ENCODE measurements around the gene POLR3GL.
A peak's percentile ranks its signal among the peaks of the same experiment; 100 is the strongest.

The POLR3GL gene

DNA sequence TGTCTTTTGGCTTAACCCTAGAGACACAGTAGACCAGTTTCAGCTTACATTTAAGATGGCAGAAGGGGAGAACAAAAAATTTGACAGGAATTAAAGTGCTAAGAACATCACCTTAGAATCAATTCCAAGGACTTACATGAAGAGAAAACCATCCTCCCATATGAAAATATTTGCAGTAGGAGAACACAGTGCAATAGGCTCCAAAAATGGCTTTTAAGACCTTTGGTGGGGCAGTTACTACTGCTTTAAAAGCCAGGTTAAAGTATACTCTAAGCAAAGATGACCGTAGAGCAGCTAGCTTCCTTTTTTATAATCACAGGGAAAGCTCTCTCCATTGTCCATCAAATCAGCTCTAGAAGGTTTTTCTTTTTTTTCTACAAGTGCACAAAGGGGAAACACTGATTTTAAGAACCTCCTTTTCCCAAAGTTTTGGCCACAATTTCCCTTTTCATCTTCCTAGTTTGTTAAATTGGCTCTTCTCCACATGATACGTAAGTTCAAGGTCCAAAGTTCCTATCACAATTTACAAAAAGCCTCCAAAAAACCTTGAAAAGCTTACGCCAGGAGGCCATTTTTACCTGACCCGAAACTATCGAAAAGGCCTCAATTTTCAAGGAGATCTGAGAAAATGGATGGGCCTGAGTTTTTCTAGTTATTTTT, 28.6 kb downstream of the POLR3GL start:
- DNase-seq (ENCODE audit: low read depth), result no peak

- DNase-seq (ENCODE audit: low read depth), result no peak
These were observed 29.3 kb downstream of the POLR3GL start for GRCh38 chr1:145993618-145994390.

DNA sequence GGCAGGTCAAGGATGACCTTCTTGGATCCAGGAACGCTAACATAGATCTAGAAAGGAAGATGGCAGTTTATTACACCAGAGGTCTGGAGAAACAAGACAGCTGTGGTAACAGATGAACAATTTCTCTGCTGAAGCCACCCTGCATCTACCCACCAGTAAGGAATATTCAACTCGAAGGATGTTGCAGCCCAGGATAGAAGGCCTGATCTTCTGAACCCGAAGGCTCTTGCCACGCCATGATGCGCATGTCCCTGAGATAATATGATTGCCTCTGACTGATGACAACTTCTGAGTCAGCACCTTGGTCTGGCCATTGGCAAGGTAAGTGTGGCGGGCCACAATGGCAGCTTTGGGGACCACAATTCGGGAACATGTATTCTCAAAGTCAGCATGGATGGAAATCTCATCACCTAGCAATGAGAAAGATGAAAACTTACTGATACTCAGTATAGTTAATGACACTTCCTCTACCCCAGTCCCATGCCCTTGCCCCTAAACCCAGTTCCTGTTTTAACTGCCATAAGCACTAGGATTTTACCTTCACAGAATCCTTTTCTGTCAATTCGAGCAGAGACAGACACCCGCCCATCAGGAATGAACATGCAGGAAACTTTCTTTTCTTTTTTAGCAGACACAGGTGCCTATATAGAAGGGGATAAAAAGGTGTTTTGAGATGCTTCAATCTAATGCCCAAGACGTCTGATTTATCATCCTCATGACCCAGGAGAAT, 30.1 kb downstream of the POLR3GL start:
- DNase-seq (ENCODE audit: low read depth), result peak; percentile 45

DNA sequence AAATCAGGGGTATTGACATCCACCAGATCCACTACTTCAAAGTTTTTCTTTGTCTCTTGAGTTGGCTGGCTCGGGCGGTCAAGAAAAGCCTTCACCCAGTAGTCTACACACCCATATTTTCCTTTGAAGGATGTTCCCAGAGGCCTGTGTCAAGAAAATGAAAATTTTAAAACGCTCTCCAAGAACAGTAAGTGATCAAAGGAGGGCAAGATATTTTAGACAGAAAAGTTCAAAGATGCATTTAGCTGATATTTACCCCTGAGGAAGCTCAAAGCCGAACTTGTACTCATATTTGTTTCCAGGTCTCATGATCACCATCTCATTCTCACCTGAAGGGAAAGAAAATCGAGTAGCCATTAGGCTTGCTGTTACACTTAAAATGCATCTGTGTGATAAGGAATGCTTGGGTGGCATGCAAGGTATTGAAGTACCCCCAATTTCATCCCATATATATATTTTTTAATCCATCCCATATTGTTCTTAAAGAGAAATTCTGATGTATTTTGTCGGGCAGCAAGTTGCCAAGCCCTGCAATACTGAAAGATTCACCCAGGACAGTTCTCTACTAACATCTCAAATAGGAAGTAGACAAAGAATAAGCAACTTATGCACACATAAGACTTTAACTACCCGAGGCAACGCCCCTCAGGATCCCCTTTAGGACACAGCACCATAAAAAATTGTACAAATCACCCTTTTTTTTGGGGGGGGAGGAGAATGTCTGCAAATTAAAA, 30.8 kb downstream of the POLR3GL start:
- no peak for DNase-seq (ENCODE audit: low read depth)

- no peak for DNase-seq (ENCODE audit: low read depth)
These were observed 31.5 kb downstream of the POLR3GL start for GRCh38 chr1:145995964-145996432.

DNA sequence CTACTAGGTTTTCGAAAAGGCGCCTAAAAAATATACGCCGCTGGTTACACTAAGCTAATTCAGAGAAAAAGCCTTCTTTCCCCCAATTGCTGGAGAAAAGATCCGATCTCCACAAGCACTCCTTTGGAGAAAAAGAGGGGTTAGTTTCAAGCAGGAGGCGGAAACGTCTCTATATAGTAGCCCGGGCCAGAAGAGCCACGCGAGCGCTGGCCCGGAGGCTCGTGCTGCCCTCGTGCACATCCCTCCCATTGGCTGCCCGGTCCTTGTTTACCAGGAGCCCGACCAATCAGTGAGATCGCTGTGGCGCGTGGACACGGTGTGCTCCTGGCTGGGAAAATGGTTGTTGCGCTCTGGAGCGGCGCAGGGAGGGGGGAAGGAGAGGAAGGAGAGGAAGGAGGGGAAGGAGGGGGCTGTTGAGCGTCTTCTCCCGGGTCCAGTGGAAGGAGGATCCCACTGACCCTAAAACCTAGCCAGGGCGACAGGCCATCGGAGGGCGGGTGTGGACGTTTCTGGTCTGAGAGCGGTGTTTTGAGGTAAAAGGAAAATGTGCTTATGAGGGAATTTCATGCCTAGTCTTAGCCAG, 32.0 kb downstream of the POLR3GL start, which contains the start of gene TXNIP:
Gene TXNIP, minus strand, starts transcription at position 147 of the 583 bp plus-strand sequence. CDS start 313 bp downstream, outside the sequence.
- peak; percentile 90 for DNase-seq (ENCODE audit: low read depth)

GRCh38 chr1:145997016-145997717, 32.7 kb downstream of the POLR3GL start:
- DNase-seq (ENCODE audit: low read depth), result no peak

GRCh38 chr1:145997718-145998023, 33.2 kb downstream of the POLR3GL start:
- DNase-seq (ENCODE audit: low read depth), result no peak

DNA sequence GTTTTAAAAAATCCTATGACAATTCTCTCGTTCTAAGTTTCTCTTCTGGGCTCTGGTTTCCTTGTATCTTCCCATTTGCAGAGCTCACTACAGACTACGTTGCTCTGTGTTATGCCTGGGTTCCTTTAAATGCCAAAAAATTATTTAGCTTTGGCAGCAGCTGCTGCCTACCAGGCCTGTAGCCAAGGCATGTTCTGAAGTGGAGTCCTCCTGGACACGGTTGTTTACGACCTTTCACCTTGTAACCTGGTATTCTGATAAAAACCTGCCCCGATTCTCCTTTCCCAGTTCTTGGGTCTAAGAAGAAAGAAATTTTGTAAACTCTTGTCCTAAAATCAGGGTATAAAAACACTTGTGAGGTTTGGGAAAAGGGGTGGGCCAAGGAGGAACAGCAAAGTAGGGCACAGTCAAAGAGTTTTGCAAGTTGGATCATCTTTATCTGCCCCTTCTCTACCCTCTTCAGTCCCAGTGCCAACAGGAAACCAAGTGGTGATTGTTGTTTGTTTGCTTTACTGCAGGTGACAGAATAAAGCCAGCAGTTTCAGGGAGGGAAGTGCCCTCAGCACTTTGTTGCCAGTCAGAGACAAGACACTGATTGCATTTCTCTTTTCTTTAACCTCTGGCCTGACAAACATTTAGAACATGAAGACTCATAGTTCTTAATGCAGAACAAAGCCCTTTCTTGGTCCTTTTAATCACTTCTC, 35.0 kb downstream of the POLR3GL start:
- no peak for DNase-seq (ENCODE audit: low read depth)

GRCh38 chr1:146001709-146002108, 37.2 kb downstream of the POLR3GL start:
- DNase-seq (ENCODE audit: low read depth), result no peak

DNA sequence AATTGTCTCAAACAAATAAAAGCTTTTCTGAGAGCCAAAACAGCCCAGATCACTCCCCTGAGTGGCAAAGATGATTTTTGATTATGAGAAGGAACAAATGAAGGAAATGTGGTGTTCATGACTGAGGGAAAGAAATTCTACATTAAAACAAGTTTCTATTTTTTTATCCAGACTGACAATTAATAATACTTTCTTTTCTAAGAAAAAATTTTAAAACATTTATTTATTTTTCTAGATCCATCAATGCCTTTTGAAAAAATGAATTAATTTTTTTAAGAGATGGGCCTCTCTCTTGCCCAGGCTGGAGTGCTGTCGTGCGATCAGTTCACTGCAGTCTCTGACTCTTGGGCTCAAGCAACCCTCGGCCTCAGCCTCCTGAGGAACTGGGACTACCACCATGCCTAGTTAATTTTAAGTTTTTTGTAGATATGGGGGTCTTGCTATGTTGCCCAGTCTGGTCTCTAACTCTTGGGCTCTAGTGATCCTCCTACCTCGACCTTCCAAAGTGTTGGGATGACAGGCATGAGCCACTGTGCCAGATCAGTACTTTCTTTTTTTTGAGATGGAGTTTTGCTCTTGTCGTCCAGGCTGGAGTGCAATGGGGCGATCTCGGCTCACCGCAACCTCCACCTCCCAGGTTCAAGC, 43.1 kb downstream of the POLR3GL start:
- DNase-seq (ENCODE audit: low read depth), result no peak

GRCh38 chr1:146010126-146010738, 45.7 kb downstream of the POLR3GL start:
- DNase-seq (ENCODE audit: low read depth), result no peak

DNA sequence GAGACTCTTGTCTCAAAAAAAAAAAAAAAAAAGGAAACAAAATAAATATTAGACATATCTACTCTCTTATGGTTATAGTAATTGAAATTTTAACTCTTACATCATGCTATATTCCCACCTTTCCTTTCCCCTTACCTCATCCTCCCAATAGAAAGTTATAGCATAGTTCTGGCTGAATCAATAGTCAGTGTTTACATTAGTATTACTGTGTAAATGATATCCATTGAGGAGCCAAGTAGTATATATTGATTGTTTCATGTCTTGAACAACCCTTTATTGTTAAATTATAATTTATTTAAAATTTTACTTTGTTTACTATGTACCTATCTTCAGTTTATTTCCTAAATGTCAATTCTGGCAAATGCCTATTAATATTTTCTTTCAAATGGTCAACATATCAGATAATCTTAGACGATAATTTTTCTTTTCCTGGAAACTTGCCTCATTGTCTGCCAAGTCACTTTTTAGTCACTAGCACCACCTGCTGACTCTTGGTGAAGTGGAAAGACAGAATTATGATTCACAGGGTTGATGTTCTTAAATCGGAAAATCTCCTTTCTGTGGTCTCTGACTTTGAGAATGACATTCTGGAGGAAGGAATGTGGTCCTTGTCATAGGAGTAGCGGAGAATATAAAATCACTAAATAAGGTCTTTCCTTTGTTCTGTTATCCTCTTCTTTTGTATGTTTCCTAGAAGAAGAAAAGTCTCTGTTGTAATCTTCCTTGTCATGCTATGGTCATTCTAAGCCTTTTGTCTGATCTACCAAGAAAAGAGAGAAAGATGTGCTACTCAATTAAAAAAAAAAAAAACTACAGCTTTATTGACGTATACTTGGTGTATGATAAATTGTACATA, 48.4 kb downstream of the POLR3GL start:
- DNase-seq (ENCODE audit: low read depth), result no peak

- no peak for DNase-seq (ENCODE audit: low read depth)
These were observed 49.1 kb downstream of the POLR3GL start for GRCh38 chr1:146013559-146013922.

DNA sequence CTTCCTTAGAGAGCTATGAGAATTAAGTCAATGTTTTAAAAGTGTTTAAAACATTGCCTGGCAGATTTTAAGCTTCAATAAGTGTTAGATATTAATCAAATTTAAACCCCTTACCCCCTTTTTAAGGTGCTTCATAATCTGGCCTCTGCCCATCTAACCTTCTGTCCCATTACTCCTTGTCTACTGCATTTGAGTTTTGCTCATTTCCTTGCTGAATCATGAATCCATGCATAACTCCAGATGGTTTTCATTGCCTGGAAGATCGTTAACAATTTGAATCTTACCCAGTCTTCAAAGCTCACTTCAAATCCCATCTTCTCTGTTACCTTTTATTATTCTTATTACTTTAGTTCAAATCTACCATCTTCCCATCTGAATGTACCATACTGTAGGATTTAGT, 52.4 kb downstream of the POLR3GL start:
- DNase-seq (ENCODE audit: low read depth), result no peak

GRCh38 chr1:146019231-146020057, 55.0 kb downstream of the POLR3GL start:
- no peak for DNase-seq (ENCODE audit: low read depth)

Measured in activated T-cell treated with anti-CD3 and anti-CD28 coated beads for 48 hours (primary cell).